BLaER1 (cell line): ENCODE measurements around the gene BARX1.
A peak's percentile ranks its signal among the peaks of the same experiment; 100 is the strongest.
"Not testable (repeated sequence)": the region's sequence is repeated elsewhere in the genome, so short reads cannot be mapped to it uniquely, and the experiment has no call there.

Source experiments
- H3K27ac ChIP-seq: shearing (Covaris generic); formaldehyde crosslinking; 2 replicates; pipeline ENCODE4 v1.8.1; 2022
- H3K27me3 ChIP-seq: shearing (Covaris generic); formaldehyde crosslinking; 2 replicates; pipeline ENCODE4 v1.8.1; 2022
- H3K36me3 ChIP-seq: shearing (Covaris generic); formaldehyde crosslinking; 2 replicates; pipeline ENCODE4 v1.8.1; 2022
- H3K4me1 ChIP-seq: shearing (Covaris generic); formaldehyde crosslinking; 2 replicates; pipeline ENCODE4 v1.8.1; 2022
- H3K4me2 ChIP-seq: shearing (Covaris generic); formaldehyde crosslinking; 2 replicates; pipeline ENCODE4 v1.8.1; 2022
- H3K4me3 ChIP-seq: shearing (Covaris generic); formaldehyde crosslinking; 2 replicates; pipeline ENCODE4 v1.8.1; 2022
- H3K9ac ChIP-seq: shearing (Covaris generic); formaldehyde crosslinking; 2 replicates; pipeline ENCODE4 v1.8.1; 2022
- H3K9me3 ChIP-seq: shearing (Covaris generic); formaldehyde crosslinking; 2 replicates; pipeline ENCODE4 v1.8.1; 2022
- H4K20me1 ChIP-seq: shearing (Covaris generic); formaldehyde crosslinking; 2 replicates; pipeline ENCODE4 v1.8.1; 2022
- Cebpa-rat ChIP-seq: shearing (Covaris generic); IDR thresholded peaks from 2 replicates; pipeline ENCODE4 v1.8.1; 2022

Gene BARX1

GRCh38 chr9:93946338-93946712 is 8.8 kb downstream of the BARX1 start:
- TF ChIP-seq Cebpa-rat: no peak
- Histone ChIP-seq H3K36me3 (no peaks in the 10 kb centered on the region), H4K20me1 (peaks cover 48% of the 10 kb centered on the region), H3K4me1 (peaks cover 30% of the 10 kb centered on the region), H3K27me3 (peaks cover 94% of the 10 kb centered on the region), H3K27ac (no peak overlapping the region), H3K9ac (no peak overlapping the region), H3K4me2 (no peak overlapping the region), H3K9me3 (peaks cover 18% of the 10 kb centered on the region), H3K4me3 (no peak overlapping the region)

- Histone ChIP-seq H3K4me1 (peaks cover 30% of the 10 kb centered on the region), H3K9ac (no peak overlapping the region), H4K20me1 (peaks cover 41% of the 10 kb centered on the region), H3K27me3 (peaks cover 87% of the 10 kb centered on the region), H3K36me3 (no peaks in the 10 kb centered on the region), H3K9me3 (peaks cover 18% of the 10 kb centered on the region), H3K4me3 (no peak overlapping the region), H3K4me2 (peak overlapping the region; percentile 15; the same call in 1 of the 2 replicates), H3K27ac (no peak overlapping the region)
- TF ChIP-seq Cebpa-rat: no peak
These were observed 9.5 kb downstream of the BARX1 start for GRCh38 chr9:93945400-93946337.

GRCh38 chr9:93944011-93944410 is 11.1 kb downstream of the BARX1 start:
- Histone ChIP-seq H3K27me3 (peaks cover 70% of the 10 kb centered on the region), H3K4me3 (no peak overlapping the region)

GRCh38 chr9:93942161-93942560 is 13.0 kb downstream of the BARX1 start:
- no peak overlapping the region for H3K4me2 ChIP-seq
- H3K36me3 ChIP-seq: no peaks in the 10 kb centered on the region
- no peak overlapping the region for H3K27ac ChIP-seq
- peaks cover 15% of the 10 kb centered on the region; the same call in 1 of the 2 replicates for H4K20me1 ChIP-seq
- peaks cover 7% of the 10 kb centered on the region; the same call in 1 of the 2 replicates for H3K9me3 ChIP-seq
- peaks cover 52% of the 10 kb centered on the region for H3K27me3 ChIP-seq
- H3K4me1 ChIP-seq: peaks cover 17% of the 10 kb centered on the region
- TF ChIP-seq Cebpa-rat: no peak
- no peak overlapping the region for H3K9ac ChIP-seq
- no peak overlapping the region for H3K4me3 ChIP-seq

More at GRCh38 chr9:93944011-93944410, 11.1 kb downstream of the BARX1 start:
- Histone ChIP-seq H3K4me2 (no peak overlapping the region), H4K20me1 (peaks cover 26% of the 10 kb centered on the region), H3K9me3 (peaks cover 13% of the 10 kb centered on the region), H3K36me3 (no peaks in the 10 kb centered on the region), H3K4me1 (peaks cover 31% of the 10 kb centered on the region), H3K27ac (no peak overlapping the region), H3K9ac (no peak overlapping the region)
- TF ChIP-seq Cebpa-rat: no peak

GRCh38 chr9:93941493-93941892 is 13.7 kb downstream of the BARX1 start:
- H3K9ac ChIP-seq: no peak overlapping the region
- H3K4me1 ChIP-seq: peaks cover 17% of the 10 kb centered on the region
- no peak overlapping the region for H3K4me2 ChIP-seq
- H4K20me1 ChIP-seq: peaks cover 14% of the 10 kb centered on the region; the same call in 1 of the 2 replicates
- no peak overlapping the region for H3K27ac ChIP-seq
- TF ChIP-seq Cebpa-rat: no peak
- no peaks in the 10 kb centered on the region for H3K36me3 ChIP-seq
- peaks cover 7% of the 10 kb centered on the region; the same call in 1 of the 2 replicates for H3K9me3 ChIP-seq
- H3K27me3 ChIP-seq: peaks cover 45% of the 10 kb centered on the region
- no peak overlapping the region for H3K4me3 ChIP-seq

GRCh38 chr9:93940951-93941350 is 14.2 kb downstream of the BARX1 start:
- Histone ChIP-seq H3K4me3 (no peak overlapping the region), H3K27ac (no peak overlapping the region), H3K27me3 (peaks cover 40% of the 10 kb centered on the region), H3K9ac (no peak overlapping the region), H3K4me1 (peaks cover 17% of the 10 kb centered on the region), H4K20me1 (peaks cover 9% of the 10 kb centered on the region; the same call in 1 of the 2 replicates), H3K9me3 (peaks cover 7% of the 10 kb centered on the region; the same call in 1 of the 2 replicates), H3K36me3 (no peaks in the 10 kb centered on the region), H3K4me2 (peak overlapping the region; percentile 54)
- no peak for TF ChIP-seq Cebpa-rat

GRCh38 chr9:93939589-93939988 is 15.6 kb downstream of the BARX1 start:
- not testable (repeated sequence) for H3K9ac ChIP-seq, H3K4me2 ChIP-seq, H4K20me1 ChIP-seq, H3K9me3 ChIP-seq, H3K4me3 ChIP-seq, H3K36me3 ChIP-seq, H3K27ac ChIP-seq
- H3K4me1 ChIP-seq: peaks cover 13% of the 10 kb centered on the region
- peaks cover 26% of the 10 kb centered on the region for H3K27me3 ChIP-seq

GRCh38 chr9:93937193-93937592 is 18.0 kb downstream of the BARX1 start:
- H3K9ac ChIP-seq: no peak overlapping the region
- H3K36me3 ChIP-seq: no peaks in the 10 kb centered on the region
- no peak overlapping the region for H3K4me3 ChIP-seq
- H3K27ac ChIP-seq: no peak overlapping the region
- peaks cover 7% of the 10 kb centered on the region; the same call in 1 of the 2 replicates for H3K9me3 ChIP-seq
- no peak overlapping the region for H3K4me2 ChIP-seq
- no peaks in the 10 kb centered on the region; the same call in 1 of the 2 replicates for H4K20me1 ChIP-seq
- no peak for TF ChIP-seq Cebpa-rat
- H3K4me1 ChIP-seq: peaks cover 13% of the 10 kb centered on the region
- H3K27me3 ChIP-seq: peaks cover 2% of the 10 kb centered on the region

GRCh38 chr9:93931905-93932304 is 23.2 kb downstream of the BARX1 start:
- no peaks in the 10 kb centered on the region for H3K4me1 ChIP-seq
- H3K9me3 ChIP-seq: no peaks in the 10 kb centered on the region
- no peak overlapping the region for H3K27ac ChIP-seq
- H3K4me3 ChIP-seq: no peak overlapping the region
- H3K36me3 ChIP-seq: no peaks in the 10 kb centered on the region
- H3K4me2 ChIP-seq: no peak overlapping the region
- H4K20me1 ChIP-seq: no peaks in the 10 kb centered on the region
- H3K9ac ChIP-seq: no peak overlapping the region
- H3K27me3 ChIP-seq: no peaks in the 10 kb centered on the region; the same call in 1 of the 2 replicates
- TF ChIP-seq Cebpa-rat: no peak

- TF ChIP-seq Cebpa-rat: no peak
- Histone ChIP-seq H3K9ac (no peak overlapping the region), H3K27me3 (no peaks in the 10 kb centered on the region; the same call in 1 of the 2 replicates), H3K4me1 (no peaks in the 10 kb centered on the region), H3K27ac (no peak overlapping the region), H4K20me1 (no peaks in the 10 kb centered on the region), H3K9me3 (no peaks in the 10 kb centered on the region), H3K36me3 (no peaks in the 10 kb centered on the region), H3K4me2 (no peak overlapping the region), H3K4me3 (no peak overlapping the region)
These were observed 25.1 kb downstream of the BARX1 start for GRCh38 chr9:93930070-93930469.
